ENCODE results near the gene PRCD.
A peak's percentile ranks its signal among the peaks of the same experiment; 100 is the strongest.
"Not testable (repeated sequence)": the region's sequence is repeated elsewhere in the genome, so short reads cannot be mapped to it uniquely, and the experiment has no call there.

The PRCD gene

DNA sequence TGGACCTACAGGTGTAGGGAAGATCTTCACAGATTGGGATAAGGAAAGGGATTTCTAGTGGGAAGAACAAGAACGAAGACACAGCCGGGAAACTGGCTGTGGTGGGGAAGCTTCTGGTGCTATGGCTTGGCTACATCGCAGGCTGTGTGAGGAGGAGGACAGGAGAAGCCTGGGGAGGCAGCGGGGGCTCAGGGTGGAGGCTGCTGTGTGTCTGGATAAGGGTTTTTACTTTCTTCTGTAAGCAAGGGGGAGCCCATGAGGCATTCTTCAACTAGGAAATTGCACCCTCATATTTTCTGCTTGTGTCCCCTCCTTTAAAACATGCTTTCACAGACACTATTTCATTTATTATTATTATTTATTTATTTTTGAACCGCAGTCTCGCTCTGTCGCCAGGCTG, 35.7 kb upstream of the PRCD start:
- DNase-seq (ENCODE audit: low read depth in 1 of 2, low spot score in 1 of 2), result no peak

- peak; percentile 87 to 90 for DNase-seq (ENCODE audit: low read depth in 1 of 2, low spot score in 1 of 2)
These were observed 33.2 kb upstream of the PRCD start for GRCh38 chr17:76506408-76507345.

DNA sequence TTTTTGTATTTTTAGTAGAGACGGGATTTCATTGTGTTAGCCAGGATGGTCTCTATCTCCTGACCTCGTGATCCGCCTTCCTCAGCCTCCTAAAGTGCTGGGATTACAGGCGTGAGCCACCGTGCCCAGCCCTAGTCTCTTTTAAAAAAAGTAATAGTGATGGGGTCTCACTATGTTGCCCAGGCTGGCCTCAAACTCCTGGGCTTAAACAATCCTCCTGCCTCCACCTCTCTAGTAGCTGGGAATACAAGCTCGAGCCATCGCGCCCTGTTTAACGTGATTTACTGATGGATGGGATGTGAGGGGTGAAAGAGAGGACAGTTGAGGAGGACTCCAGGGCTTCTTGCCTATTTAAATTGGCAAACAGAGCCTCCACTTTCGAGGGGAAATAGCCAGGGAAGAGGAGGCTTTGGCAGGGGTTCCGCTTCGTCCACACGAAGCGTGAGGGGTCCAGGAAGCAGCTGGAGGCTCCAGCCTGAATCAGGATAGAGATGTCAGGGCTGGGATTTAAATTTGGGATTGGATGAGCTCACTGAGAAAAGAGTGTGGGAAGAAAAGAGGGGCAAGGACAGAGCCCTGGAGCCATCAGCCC, 31.3 kb upstream of the PRCD start:
- not testable (repeated sequence) for DNase-seq (ENCODE audit: low read depth in 1 of 2, low spot score in 1 of 2)

DNA sequence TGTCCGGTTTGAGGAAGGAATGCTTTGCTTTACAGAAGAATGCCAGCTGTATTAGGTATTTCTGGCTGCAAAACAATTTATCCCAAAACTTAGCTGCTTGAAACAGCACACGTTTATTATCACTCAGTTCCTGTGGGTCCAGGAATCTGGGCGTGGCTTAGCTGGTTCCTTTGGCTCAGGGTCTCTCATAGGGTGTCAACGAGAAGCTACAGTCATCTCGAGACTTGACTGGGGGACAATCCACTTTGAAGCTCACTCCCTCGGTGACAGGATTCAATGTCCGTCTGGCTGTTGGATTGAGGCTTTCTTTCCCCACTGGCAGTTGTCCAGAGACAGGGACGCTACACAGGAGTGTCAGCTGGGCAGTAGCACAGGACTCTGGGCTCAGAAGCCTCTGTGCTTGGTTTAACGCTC, 29.0 kb upstream of the PRCD start:
- no peak for DNase-seq (ENCODE audit: low read depth in 1 of 2, low spot score in 1 of 2)

DNA sequence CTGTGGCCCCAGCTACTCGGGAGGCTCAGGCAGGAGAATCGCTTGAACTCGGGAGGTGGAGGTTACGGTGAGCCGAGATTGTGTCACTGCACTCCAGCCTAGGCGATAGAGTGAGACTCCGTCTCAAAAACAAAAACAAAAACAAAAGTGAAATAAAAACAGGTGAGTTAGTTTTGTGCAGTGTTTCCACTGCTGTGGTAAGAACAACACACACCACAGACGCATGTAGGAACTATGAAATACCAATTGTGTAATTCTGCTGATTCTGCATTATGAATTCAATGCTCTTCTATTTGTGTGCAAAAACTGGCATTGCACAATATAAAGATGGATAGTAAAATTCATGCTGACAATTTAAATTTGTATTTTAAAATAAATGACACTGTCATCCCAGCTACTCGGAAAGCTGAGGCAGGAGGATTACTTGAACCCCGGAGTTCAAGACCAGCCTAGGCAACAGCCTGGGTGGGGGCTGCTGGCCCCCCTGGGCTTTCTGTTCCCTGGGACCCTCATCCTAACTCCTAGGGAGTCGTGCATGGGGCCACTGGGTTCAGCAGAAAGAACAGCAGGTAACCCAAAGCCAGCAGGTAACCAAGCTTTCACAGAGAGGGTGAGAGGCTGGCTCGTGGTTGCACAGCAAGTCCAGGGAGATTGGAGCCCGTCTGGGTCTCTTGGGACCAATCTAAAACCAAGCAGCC, 28.0 kb upstream of the PRCD start:
- no peak for DNase-seq (ENCODE audit: low read depth in 1 of 2, low spot score in 1 of 2)

GRCh38 chr17:76512366-76513305, 27.2 kb upstream of the PRCD start:
- DNase-seq (ENCODE audit: low read depth in 1 of 2, low spot score in 1 of 2), result no peak

- no peak for DNase-seq (ENCODE audit: low read depth in 1 of 2, low spot score in 1 of 2)
These were observed 26.5 kb upstream of the PRCD start for GRCh38 chr17:76513306-76513692.

GRCh38 chr17:76514355-76514754, 25.5 kb upstream of the PRCD start:
- not testable (repeated sequence) for DNase-seq (ENCODE audit: low read depth in 1 of 2, low spot score in 1 of 2)

DNA sequence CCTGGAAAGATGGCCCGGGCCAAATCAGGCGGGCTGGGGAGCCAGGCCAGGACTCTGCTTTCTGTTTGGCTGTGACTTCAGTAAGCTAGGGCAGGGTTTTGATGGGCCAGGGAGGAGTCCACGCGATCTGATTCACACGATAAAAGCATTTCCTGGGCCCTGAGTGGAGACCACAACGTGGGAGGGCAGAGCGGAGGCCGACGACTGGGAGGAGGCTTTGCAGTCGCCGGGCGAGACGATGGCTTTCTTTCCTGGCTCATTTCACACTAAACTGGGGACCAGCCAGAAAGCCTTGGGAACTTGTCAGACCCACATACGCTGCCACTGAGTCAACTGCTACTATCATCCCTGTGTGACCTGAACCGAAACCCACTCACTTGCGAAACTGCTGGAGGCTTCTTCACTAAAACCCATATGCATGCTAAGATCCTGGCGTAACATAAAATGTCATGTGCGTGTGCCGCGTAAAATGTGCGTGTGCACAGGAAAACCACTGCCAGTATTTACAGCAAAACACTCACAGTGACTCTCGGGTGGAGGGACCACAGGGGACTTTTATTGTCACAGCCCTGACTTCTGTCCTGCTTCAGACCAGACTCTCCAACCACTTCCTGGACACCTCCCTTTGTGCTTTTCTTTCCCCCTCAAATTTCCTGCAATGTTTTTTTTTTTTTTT, 24.4 kb upstream of the PRCD start:
- DNase-seq (ENCODE audit: low read depth in 1 of 2, low spot score in 1 of 2), result peak; percentile 51 to 79

- DNase-seq (ENCODE audit: low read depth in 1 of 2, low spot score in 1 of 2), result no peak
These were observed 22.2 kb upstream of the PRCD start for GRCh38 chr17:76517638-76518038.

DNA sequence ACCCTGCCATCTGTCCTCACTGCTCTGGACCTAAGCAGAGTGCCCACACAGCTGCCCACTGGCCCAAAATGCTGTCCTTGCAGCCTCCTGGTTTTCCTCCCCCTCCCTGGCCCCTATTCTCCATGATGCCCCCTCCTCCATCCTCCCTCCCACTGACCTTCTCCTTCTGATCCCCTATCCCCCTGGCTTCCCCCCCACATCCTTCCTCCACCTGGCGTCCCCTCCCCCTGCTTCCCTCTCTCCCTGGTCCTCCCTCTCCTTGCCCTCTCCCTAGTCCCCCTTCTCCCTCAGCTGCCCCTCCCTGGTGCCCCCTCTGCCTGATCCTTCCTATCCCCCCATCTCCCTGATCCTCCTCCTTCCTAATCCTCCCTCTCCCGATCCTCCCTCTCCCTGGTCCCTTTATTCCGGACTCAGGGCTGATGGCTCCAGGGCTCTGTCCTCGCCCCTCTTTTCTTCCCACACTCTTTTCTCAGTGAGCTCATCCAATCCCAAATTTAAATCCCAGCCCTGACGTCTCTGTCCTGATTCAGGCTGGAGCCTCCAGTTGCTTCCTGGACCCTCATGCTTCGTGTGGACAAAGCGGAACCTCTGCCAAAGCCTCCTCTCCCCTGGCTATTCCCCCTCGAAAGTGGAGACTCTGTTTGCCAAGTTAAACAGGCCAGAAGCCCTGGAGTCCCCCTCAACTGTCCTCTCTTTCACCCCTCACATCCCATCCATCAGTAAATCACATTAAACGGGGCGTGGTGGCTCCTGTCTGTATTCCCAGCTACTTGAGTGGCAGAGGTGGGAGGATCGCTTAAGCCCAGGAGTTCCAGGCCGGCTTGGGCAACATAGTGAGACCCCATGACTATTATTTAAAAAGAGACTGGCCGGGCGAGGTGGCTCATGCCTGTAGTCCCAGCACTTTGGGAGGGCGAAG, 20.5 kb upstream of the PRCD start:
- DNase-seq (ENCODE audit: low read depth in 1 of 2, low spot score in 1 of 2), result no peak

DNA sequence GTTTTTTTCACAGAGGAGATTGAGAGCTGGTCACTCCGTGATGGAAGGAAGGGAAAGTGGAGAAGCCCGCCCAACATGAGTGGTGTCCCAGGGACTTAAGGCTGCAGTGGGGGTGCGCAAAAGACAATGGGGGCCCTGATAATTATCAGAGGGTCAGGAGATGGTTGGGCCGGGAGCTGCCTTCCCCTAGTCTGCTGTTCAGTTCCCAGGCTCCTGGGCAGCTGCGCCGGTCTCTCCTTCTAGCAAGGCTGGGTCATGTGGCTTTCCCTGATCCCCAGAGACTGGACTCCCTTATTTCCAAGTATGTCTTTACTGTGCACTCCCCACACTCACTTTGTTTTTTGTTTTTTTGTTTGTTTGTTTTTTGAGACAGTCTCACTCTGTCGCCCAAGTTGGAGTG, 18.6 kb upstream of the PRCD start:
- no peak for DNase-seq (ENCODE audit: low read depth in 1 of 2, low spot score in 1 of 2)

- DNase-seq (ENCODE audit: low read depth in 1 of 2, low spot score in 1 of 2), result not testable (repeated sequence)
These were observed 18.2 kb upstream of the PRCD start for GRCh38 chr17:76521683-76522082.

GRCh38 chr17:76523084-76524037, 16.5 kb upstream of the PRCD start:
- DNase-seq (ENCODE audit: low read depth in 1 of 2, low spot score in 1 of 2), result peak; percentile 69 to 76

GRCh38 chr17:76524598-76525512, 15.0 kb upstream of the PRCD start:
- no peak for DNase-seq (ENCODE audit: low read depth in 1 of 2, low spot score in 1 of 2)

- DNase-seq (ENCODE audit: low read depth in 1 of 2, low spot score in 1 of 2), result not testable (repeated sequence)
These were observed 14.4 kb upstream of the PRCD start for GRCh38 chr17:76525513-76525833.

DNA sequence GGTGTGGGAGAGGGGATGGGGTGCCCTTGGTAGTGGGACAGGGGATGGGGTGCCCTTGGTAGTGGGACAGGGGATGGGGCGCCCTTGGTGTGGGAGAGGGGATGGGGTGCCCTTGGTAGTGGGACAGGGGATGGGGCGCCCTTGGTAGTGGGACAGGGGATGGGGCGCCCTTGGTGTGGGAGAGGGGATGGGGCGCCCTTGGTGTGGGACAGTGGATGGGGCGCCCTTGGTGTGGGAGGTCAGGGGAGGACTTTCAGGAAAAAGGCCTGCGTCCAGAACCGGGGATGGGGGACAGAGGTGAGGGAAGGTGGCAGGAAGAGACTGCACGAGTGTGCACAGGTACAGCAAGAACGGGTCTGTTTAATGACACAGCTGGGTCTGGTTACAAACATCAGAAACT, 12.8 kb upstream of the PRCD start:
- not testable (repeated sequence) for DNase-seq (ENCODE audit: low read depth in 1 of 2, low spot score in 1 of 2)
